CD4-positive, CD25-positive, alpha-beta regulatory T cell (primary cell): Measurements from ENCODE around the gene ADAM8. TPM values are rescaled to one million over a fixed set of nuclear protein-coding genes. Genes with fewer than 3 reads are reported as not detected.
"Not testable (repeated sequence)": the region's sequence is repeated elsewhere in the genome, so short reads cannot be mapped to it uniquely, and the experiment has no call there.

Experiments used
- ATAC-seq, 2 donors: fragments of 150-1000 bp; cut with Tn5 transposase; one replicate each; pipeline ENCODE4 v1.10.0; 2021; ENCODE audit warnings: low read depth in 2 of 2, moderate number of reproducible peaks in 2 of 2, moderate library complexity in 1 of 2
- DNase-seq, 3 donors: peaks; one replicate each; pipeline versions ENCODE4 v3.0.0 to v3.0.0-alpha.2; 2012 to 2022; ENCODE audit warnings: mixed read lengths in 1 of 3
- H3K27ac ChIP-seq: one replicate; pipeline ENCODE4 v1.7.0; 2013; ENCODE audit warnings: mild to moderate bottlenecking, low read length; ENCODE audit not compliant: insufficient read depth, poor library complexity, severe bottlenecking
- H3K27me3 ChIP-seq: one replicate; pipeline ENCODE4 v1.7.0; 2013; ENCODE audit warnings: low read length; ENCODE audit not compliant: control insufficient read depth, insufficient read depth
- H3K36me3 ChIP-seq: one replicate; pipeline ENCODE4 v1.7.0; 2013; ENCODE audit warnings: mild to moderate bottlenecking, low read length, moderate library complexity; ENCODE audit not compliant: control insufficient read depth, insufficient read depth
- H3K4me1 ChIP-seq: 2 replicates; pipeline ENCODE4 v1.7.0; 2013; ENCODE audit warnings: mild to moderate bottlenecking, low read length; ENCODE audit not compliant: insufficient read depth, control insufficient read depth, poor library complexity, severe bottlenecking
- H3K4me3 ChIP-seq: one replicate; pipeline ENCODE4 v1.7.0; 2013; ENCODE audit warnings: low read depth, mild to moderate bottlenecking, low read length, moderate library complexity
- H3K9me3 ChIP-seq, 2 experiments: 1 replicate in 1 of 2; 2 replicates in 1 of 2; pipeline ENCODE4 v1.7.0; 2013; ENCODE audit warnings: low read length in 2 of 2, mild to moderate bottlenecking in 1 of 2, moderate library complexity in 1 of 2; ENCODE audit not compliant: control insufficient read depth in 2 of 2
- H3K27ac Mint-ChIP-seq, 3 donors: one replicate each; pipeline ENCODE4 v1.8.0; 2020 to 2022; ENCODE audit warnings: mild to moderate bottlenecking in 3 of 3, mixed read lengths in 3 of 3, moderate library complexity in 2 of 3
- H3K27me3 Mint-ChIP-seq: one replicate; pipeline ENCODE4 v1.8.0; 2022; ENCODE audit warnings: mild to moderate bottlenecking, mixed read lengths
- H3K36me3 Mint-ChIP-seq: one replicate; pipeline ENCODE4 v1.8.0; 2020; ENCODE audit warnings: mixed read lengths
- H3K4me1 Mint-ChIP-seq, 4 donors: one replicate each; pipeline ENCODE4 v1.8.0; 2020 to 2022; ENCODE audit warnings: mixed read lengths in 4 of 4, mild to moderate bottlenecking in 1 of 4
- H3K4me3 Mint-ChIP-seq, 4 donors: one replicate each; pipeline ENCODE4 v1.8.0; 2020 to 2022; ENCODE audit warnings: mild to moderate bottlenecking in 4 of 4, mixed read lengths in 4 of 4, moderate library complexity in 3 of 4
- H3K9me3 Mint-ChIP-seq, 7 donors: one replicate each; pipeline ENCODE4 v1.8.0; 2020 to 2022; ENCODE audit warnings: mixed read lengths in 7 of 7, mild to moderate bottlenecking in 3 of 7, moderate library complexity in 2 of 7
- polyA plus RNA-seq, 4 donors: library from polyadenylated mRNA; unstranded; fragments of 300-500 nt; fragmentation: Illumina TruSeq; gene quantifications; one replicate each; pipeline ENCODE4 v1.2.3, GENCODE V29; 2021
- total RNA-seq: library from RNA; stranded (reverse); gene quantifications from one replicate; pipeline ENCODE4 v1.2.3, GENCODE V29; 2022

ADAM8 gene
- total and polyA plus RNA-seq, 5 donors from 2014 or later: 33.4 to 148 (median 54.3) TPM

DNA sequence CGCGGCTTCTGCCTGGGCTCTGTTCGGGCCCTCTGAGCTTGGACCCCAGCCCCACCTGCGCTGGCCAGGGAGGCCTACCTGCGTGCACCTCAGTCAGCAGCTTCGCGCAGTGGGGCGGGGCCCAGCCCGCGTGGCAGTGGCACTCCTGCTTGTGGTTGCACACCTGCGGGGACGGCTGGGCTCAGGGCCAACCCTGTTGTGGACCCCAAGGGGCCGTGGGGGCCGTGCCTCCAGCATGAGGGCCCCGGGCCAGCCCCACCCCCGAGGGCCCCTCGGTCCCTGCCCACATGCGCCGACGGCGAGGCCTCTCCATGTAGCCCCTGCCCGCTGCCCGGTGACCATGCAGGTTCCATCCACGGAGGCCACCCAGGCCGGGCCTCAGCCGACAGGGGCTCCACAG, 7.3 kb downstream of the ADAM8 start:
- Histone ChIP-seq H3K9me3 (no peaks in the 10 kb centered on the region), H3K27me3 (no peaks in the 10 kb centered on the region), H3K4me1 (peaks cover 16% of the 10 kb centered on the region), H3K36me3 (peaks cover 19% of the 10 kb centered on the region), H3K4me3 (no peak overlapping the region), H3K27ac (no peak overlapping the region)
- Mint-ChIP-seq H3K4me1 (peaks cover 0 to 15% (median 9%) of the 10 kb centered on the region in 4 donors), H3K36me3 (no peaks in the 10 kb centered on the region), H3K4me3 (no peak overlapping the region), H3K27me3 (no peaks in the 10 kb centered on the region), H3K9me3 (no peaks in the 10 kb centered on the region), H3K27ac (no peak overlapping the region)
- DNase-seq: no peak
- no peak for ATAC-seq

DNA sequence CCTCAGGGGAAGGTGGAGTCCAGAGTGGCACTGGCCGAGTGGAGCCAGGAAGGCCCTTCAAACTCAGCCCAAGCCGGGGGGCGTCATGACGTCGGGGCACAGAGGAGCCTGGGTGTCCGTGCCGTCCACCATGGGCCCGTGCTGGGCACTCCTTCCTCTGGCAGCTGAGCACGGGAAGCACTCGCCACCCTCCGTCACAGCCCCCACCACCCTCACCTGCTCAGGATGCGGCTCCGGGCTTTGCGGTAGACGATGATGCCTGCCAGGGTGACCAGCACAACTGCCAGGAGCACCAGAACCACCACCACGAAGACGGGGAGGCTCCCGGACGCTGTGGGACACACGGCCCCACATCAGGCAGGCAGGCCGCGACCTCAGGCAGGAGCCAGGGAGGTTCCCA, 8.1 kb downstream of the ADAM8 start:
- DNase-seq (no peak), ATAC-seq (no peak)
- Histone ChIP-seq H3K27ac (no peak overlapping the region), H3K36me3 (peaks cover 19% of the 10 kb centered on the region), H3K9me3 (no peaks in the 10 kb centered on the region), H3K27me3 (no peaks in the 10 kb centered on the region), H3K4me3 (no peak overlapping the region), H3K4me1 (peaks cover 20% of the 10 kb centered on the region)
- Mint-ChIP-seq H3K36me3 (no peaks in the 10 kb centered on the region), H3K4me1 (peaks cover 0 to 22% (median 13%) of the 10 kb centered on the region in 4 donors), H3K9me3 (no peaks in the 10 kb centered on the region), H3K4me3 (no peak overlapping the region), H3K27ac (no peak overlapping the region), H3K27me3 (no peaks in the 10 kb centered on the region)

DNA sequence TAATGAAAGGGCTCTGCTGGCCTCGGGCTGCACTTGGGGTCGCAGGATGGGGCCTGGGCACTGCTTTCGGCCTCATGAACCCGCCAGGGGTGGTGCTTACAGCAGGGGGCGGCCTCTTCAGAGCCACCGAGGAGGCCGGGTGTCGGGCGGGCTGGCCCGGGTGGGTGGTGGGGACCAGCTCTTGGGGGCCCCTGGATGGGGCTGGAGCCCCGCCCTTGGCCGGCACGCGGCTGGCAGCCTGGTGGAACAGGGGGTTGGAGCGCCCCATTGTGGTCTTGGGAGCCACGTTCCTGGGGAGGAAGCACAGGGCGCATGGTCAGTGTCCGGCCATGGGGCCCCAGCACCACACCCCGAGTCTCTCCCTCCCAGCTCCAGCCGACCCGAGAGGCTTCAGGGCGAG, 8.8 kb downstream of the ADAM8 start:
- no peak overlapping the region for H3K4me3 Mint-ChIP-seq
- H3K9me3 Mint-ChIP-seq: no peaks in the 10 kb centered on the region
- H3K27ac Mint-ChIP-seq: no peak overlapping the region
- no peaks in the 10 kb centered on the region for H3K36me3 Mint-ChIP-seq
- Histone ChIP-seq H3K4me1 (peaks cover 27% of the 10 kb centered on the region), H3K27me3 (no peaks in the 10 kb centered on the region), H3K27ac (no peak overlapping the region), H3K4me3 (no peak overlapping the region), H3K36me3 (peaks cover 13% of the 10 kb centered on the region), H3K9me3 (no peaks in the 10 kb centered on the region)
- H3K27me3 Mint-ChIP-seq: no peaks in the 10 kb centered on the region
- DNase-seq (no peak), ATAC-seq (no peak)
- peaks cover 0 to 29% (median 16%) of the 10 kb centered on the region in 4 donors for H3K4me1 Mint-ChIP-seq

DNA sequence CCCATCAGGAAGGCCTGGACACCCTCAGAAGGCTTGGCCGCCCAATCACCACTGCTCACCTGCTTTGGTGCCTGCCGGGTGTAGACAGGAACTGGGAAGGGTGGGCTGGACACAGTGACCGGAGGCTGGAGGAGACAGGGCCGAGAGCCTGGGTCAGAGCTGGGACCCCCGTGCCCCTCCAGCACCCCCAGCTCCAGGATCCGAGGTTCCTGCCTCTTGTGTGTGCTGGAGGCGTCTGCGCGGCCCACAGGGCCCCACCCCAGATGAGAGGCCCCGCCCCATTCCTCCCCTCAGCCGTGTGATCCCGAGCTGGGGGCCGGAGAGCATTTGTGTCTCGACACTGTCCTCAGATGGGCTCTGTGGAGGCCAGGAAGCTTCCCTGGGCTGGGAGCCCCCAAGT, 9.4 kb downstream of the ADAM8 start:
- H3K9me3 Mint-ChIP-seq: no peaks in the 10 kb centered on the region
- Histone ChIP-seq H3K9me3 (no peaks in the 10 kb centered on the region), H3K27me3 (no peaks in the 10 kb centered on the region), H3K36me3 (peaks cover 13% of the 10 kb centered on the region), H3K4me1 (peaks cover 32% of the 10 kb centered on the region), H3K4me3 (no peak overlapping the region), H3K27ac (no peak overlapping the region)
- DNase-seq (no peak), ATAC-seq (no peak)
- no peak overlapping the region for H3K27ac Mint-ChIP-seq
- H3K4me1 Mint-ChIP-seq: peaks cover 0 to 33% (median 17%) of the 10 kb centered on the region in 4 donors
- no peak overlapping the region for H3K4me3 Mint-ChIP-seq
- H3K27me3 Mint-ChIP-seq: no peaks in the 10 kb centered on the region
- H3K36me3 Mint-ChIP-seq: no peaks in the 10 kb centered on the region

DNA sequence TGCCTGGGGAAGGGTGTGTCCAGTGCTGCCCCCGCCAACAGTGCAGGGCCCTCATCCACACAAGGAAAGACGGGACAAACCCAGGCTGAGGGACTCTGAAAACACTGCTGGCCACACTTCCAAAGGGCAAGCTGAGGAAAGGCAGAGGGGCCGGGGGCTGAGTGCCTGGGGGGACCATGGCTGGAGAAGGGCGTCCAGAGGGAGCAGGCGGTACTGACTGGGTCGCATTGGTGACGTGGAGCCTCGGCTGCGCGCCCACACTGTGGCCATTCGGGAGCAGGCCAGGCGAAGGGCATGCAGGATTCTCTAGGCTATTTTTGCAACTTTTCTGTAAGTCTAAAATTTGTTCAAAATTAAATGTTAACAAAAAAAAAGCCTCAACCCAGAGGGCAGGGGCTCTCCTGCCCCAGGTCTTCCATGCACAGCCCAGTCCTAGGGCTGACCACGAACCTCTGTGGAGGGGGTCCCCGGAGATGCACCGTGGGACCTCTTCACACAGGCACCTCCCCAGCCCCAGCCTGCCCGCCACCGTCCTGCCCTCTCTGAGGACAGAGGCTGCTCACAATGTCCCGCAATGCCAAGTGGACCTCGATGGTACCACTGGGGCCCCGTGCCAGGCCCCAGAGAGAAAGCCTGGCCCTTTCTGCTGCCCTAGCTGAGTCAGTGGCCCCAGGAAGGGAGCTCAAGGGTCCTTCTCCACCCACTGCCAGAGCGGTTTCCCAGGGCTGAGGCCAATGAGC, 10.4 kb downstream of the ADAM8 start:
- Mint-ChIP-seq H3K4me3 (peak overlapping the region in 1 of 4 donors; percentile 75), H3K4me1 (peaks cover 0 to 37% (median 17%) of the 10 kb centered on the region in 4 donors), H3K27me3 (no peaks in the 10 kb centered on the region), H3K27ac (peak overlapping the region in 1 of 3 donors; percentile 79), H3K9me3 (no peaks in the 10 kb centered on the region), H3K36me3 (no peaks in the 10 kb centered on the region)
- no peaks in the 10 kb centered on the region for H3K27me3 ChIP-seq
- ATAC-seq (no peak), DNase-seq (no peak)
- H3K36me3 ChIP-seq: peaks cover 11% of the 10 kb centered on the region
- H3K4me3 ChIP-seq: no peak overlapping the region
- no peaks in the 10 kb centered on the region for H3K9me3 ChIP-seq
- H3K4me1 ChIP-seq: peaks cover 39% of the 10 kb centered on the region
- no peak overlapping the region for H3K27ac ChIP-seq

DNA sequence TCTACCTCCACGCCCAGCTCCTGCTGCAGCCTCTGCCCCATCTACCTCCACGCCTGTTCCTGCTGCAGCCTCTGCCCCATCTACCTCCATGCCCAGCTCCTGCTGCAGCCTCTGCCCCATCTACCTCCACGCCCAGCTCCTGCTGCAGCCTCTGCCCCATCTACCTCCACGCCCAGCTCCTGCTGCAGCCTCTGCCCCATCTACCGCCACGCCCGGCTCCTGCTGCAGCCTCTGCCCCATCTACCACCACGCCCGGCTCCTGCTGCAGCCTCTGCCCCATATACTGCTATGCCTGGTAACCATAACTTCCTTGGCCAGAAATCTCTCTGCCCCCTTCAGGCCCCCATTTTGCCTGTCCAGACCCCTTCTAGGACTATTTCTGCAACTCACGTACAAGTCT, 11.6 kb downstream of the ADAM8 start:
- Mint-ChIP-seq H3K27ac (peak overlapping the region in 1 of 3 donors; percentile 36), H3K4me1 (peaks cover 0 to 48% (median 19%) of the 10 kb centered on the region in 4 donors), H3K4me3 (peak overlapping the region in 3 of 4 donors; percentile 75 to 86 (median 76))
- ATAC-seq, H3K27me3 ChIP-seq, H3K9me3 Mint-ChIP-seq, DNase-seq, H3K36me3 Mint-ChIP-seq, H3K27me3 Mint-ChIP-seq, H3K36me3 ChIP-seq, H3K9me3 ChIP-seq, H3K4me3 ChIP-seq, H3K27ac ChIP-seq: not testable (repeated sequence)
- peaks cover 49% of the 10 kb centered on the region for H3K4me1 ChIP-seq

DNA sequence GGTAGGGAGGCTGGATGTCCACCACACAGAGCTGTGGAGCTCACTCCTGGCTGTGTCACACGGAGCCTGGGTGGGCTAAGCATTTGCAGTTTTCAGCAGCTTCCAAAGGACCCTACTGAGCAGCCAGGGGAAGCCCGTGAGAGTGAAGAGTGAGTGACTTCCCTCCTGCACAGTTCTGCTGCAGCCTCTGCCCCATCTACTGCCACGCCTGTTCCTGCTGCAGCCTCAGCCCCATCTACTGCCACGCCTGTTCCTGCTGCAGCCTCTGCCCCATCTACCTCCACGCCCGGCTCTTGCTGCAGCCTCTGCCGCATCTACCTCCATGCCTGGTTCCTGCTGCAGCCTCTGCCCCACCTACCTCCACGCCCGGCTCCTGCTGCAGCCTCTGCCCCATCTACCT, 12.2 kb downstream of the ADAM8 start:
- Mint-ChIP-seq H3K9me3 (no peaks in the 10 kb centered on the region), H3K4me1 (peaks cover 0 to 54% (median 24%) of the 10 kb centered on the region in 4 donors), H3K36me3 (no peaks in the 10 kb centered on the region), H3K27me3 (no peaks in the 10 kb centered on the region), H3K27ac (peak overlapping the region; percentile 54 to 79 (median 66)), H3K4me3 (peak overlapping the region; percentile 61 to 90 (median 74))
- DNase-seq (peak in 2 of 3 donors; percentile 57 to 87), ATAC-seq (peak; percentile 53 to 66)
- Histone ChIP-seq H3K36me3 (peaks cover 4% of the 10 kb centered on the region), H3K27ac (peak overlapping the region; percentile 53), H3K9me3 (no peaks in the 10 kb centered on the region), H3K27me3 (no peaks in the 10 kb centered on the region), H3K4me1 (peaks cover 54% of the 10 kb centered on the region), H3K4me3 (peak overlapping the region; percentile 52)

DNA sequence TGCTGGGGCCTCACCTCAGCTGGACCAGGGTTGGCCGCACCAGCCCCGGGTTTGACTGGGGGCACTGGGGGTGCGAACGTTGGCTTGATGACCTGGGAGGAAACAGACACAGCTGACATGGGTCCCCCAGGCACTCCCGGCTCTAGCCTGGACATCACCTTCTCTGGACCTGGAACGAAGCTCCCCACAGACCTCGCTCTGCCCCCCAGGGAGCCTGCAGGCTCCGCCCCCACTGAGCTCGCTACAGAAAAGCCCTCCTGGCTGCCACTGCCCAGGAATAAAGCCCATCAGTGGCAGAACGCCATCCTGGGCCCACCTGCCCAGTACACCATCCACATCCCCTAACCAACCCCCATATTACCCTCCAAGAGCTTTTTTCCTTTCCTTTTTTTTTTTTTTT, 13.0 kb downstream of the ADAM8 start:
- H3K9me3 ChIP-seq: no peaks in the 10 kb centered on the region
- H3K4me1 ChIP-seq: peaks cover 62% of the 10 kb centered on the region
- Mint-ChIP-seq H3K27me3 (no peaks in the 10 kb centered on the region), H3K27ac (peak overlapping the region; percentile 52 to 79 (median 74)), H3K4me3 (peak overlapping the region; percentile 61 to 90 (median 74)), H3K36me3 (no peaks in the 10 kb centered on the region), H3K9me3 (no peaks in the 10 kb centered on the region), H3K4me1 (peaks cover 0 to 62% (median 29%) of the 10 kb centered on the region in 4 donors)
- H3K27me3 ChIP-seq: no peaks in the 10 kb centered on the region
- no peaks in the 10 kb centered on the region for H3K36me3 ChIP-seq
- H3K27ac ChIP-seq: peak overlapping the region; percentile 53
- DNase-seq: no peak
- H3K4me3 ChIP-seq: no peak overlapping the region
- ATAC-seq: no peak
